HG03342 (cell line): ENCODE results near the gene C1orf94.

Experiments
- ATAC-seq: cut with Tn5 transposase; IDR thresholded peaks from one replicate; pipeline ENCODE4 v1.9.1; 2021; ENCODE audit warnings: mild to moderate bottlenecking, moderate library complexity; ENCODE audit not compliant: unreplicated experiment

Gene C1orf94

DNA sequence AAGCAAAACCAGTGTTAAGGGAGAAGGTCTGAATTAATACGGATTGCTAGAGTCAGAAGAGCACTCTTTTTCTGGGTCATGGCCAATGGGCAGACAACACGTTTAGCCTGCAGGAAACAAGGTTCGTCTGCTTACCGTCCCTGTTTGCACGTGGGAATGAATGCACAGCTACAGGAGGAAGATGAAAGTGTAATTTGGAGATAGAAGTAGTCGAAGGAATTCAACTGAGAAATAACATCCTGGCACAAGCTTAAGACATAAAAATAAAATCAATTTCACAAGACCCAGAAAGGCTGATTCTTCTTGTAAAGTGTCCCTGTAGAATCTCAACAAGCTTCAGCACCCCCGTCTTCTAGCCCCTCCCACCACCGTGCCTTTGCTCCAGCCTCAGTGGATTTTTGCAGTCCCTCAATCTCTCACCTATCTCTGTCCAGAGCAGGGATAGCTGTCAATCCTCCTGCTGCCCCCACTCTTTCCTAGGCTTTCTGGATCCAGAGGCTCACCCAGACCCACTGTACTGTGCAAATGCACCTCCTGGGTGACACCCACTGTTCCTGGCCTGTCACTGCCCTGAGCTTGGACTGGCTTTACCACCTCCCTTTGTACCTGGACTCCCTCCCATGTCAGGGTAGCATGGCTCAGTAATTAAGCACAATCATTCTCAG is 60.6 kb downstream of the C1orf94 start:
- no peak for ATAC-seq

DNA sequence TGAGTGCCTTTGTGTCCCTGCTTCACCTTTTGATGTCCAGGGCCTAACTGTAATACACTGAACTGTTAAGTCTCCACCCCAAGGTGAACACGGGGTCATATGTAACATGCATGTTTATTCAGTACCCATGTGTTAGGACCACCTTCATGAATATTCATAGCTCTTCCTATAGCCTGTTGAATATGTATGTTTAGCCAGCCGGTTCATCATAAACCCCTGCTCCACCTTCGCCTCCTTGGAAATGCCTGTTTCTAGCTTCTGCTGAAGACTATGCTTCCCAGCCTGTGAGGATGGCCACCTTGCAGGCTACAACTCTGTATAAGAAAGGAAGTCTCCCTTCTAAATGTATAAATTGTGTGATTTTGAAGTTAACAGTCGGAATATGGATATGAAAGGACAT is 69.3 kb downstream of the C1orf94 start:
- ATAC-seq: no peak

DNA sequence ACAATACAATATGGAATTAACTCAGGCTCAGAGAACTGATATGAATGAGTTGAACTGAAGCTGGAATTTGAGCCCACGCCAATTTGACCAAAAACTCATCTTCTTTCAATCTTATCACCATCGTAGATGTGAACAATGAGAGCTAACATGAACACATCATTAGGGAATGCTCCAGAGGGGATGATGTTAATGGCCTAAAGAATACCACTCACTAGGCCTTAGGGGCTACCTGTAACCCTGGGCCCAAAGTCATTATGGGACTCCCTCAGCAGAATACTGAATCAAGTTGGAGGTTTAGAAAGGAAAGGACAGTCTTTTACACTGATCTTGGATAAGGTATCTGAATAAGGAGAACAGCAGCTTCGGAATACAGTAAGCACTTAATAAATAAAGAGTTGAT is 73.6 kb downstream of the C1orf94 start:
- ATAC-seq: no peak

DNA sequence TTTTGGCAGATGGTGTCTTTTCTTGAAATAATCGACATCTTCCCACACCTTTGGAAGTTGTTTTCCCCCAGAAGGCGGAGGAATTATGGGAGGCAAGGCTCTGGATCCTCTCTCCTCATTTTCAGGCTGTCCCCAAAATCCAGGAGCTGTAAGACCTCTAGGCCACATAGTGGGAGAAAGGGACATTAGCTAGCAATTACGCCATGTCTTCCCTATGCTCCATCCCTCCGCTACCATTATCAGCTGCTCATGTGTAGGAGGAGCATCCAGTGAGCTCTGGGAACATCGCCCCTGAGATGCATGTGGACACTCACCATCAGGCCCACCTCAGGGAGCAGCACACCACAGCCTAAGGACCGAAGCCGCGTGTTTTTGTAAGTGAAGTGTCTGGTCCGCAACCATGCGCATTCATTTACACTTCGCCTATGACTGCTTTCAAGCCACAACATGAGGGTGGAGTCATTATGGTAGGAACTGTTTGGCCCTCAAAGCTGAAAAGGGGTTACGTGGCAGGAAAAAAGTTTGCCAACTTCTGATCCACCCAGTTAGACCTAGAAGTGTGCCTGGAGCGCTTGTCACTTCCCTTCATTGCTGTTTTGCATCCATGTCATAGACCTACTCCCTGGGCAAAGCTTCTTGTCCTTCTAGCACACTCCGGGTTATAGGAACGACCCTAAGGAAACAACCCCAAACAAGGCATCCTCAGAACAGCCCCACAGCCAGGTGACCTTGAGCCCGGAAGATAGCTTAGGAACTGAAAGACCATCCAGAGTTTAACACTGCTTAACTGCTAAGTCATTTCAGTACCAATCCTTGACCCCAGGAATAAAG is 85.5 kb downstream of the C1orf94 start:
- ATAC-seq: no peak

DNA sequence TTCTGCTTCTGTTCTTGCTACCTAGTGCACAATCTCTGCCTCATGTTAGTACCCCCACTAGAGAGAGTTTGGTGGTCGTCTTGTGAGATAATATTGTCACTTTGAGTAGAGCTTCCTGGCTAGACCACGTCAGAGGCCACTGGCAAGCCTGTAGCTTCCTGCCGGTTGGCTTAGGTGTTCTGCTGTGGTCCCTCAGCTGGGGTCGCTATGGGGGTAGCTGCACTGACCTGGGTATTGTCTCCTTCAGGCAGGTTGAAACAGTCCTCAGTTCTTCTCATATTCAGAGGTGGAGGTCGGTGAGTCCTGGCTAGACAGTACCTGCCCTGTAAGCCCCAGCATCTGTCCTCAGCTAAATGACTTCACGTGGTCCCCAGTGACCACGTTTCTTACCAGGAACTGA is 86.2 kb downstream of the C1orf94 start:
- ATAC-seq: no peak

- ATAC-seq: no peak
Observed at GRCh38 chr1:34263406-34263805, 86.7 kb downstream of the C1orf94 start.

GRCh38 chr1:34265396-34265795 is 88.7 kb downstream of the C1orf94 start:
- no peak for ATAC-seq

- no peak for ATAC-seq
Observed at GRCh38 chr1:34266127-34266951, 89.6 kb downstream of the C1orf94 start.

DNA sequence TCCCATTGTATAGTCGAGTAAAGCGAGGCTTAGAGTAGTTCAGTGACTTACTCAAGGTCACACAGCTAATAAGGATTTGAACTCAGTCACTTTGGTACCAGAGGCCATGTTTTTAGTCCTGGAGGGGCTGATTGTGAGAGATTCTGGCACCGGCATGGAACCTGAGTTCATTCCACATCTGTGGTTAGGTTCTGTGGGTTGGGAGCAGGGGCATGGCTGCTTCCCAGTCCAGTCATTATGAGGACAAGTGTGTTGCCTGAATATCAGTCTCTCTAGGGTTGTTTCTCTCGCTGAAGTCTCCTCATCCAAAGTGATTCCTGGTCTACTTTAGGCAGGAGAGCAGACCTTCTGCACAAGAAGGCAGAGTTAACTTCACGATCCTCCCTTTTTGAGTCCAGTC is 90.6 kb downstream of the C1orf94 start:
- no peak for ATAC-seq

DNA sequence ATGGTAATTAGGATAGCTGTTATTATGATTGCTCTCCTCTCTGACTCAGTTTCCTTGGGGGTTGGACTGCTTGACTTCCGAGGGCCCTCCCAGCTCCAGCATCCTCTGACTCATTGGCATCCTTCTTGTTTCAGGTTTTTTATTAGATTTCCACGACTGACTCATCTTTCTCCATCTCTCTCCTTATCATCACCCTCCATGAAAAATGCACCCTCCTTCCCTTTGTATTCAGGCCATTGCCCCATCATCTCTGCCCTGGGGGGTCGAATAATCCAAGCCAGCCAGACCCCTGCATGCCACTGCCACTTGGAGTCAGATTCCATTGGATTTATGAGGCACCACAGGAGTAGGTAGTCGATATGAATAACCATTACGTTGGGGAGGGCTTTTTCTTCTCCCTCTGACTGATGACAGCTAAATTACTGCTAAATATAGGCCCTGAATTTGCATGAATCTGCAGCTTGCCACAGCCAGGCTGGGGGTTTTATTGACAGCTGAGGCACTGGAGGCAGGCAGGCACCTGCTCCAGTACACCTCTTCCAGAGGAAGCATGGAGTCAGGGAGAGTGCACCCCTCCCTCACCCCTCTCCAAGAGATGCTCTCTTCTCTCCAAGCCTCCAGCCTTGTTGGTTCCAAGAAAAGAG is 91.7 kb downstream of the C1orf94 start:
- ATAC-seq: no peak
